H1 (cell line): ENCODE data around the gene CNOT3. TPM values are rescaled to one million over a fixed set of nuclear protein-coding genes. Genes with fewer than 3 reads are reported as not detected.

ENCODE experiments used
- CTCF ChIA-PET: fragments of 300-600 bp; sonication (Branson Sonifier 250); formaldehyde crosslinking; loops from one replicate; lab custom pipeline; 2021; ENCODE audit not compliant: partially characterized antibody; lab: Charles Lee
- POLR2A ChIA-PET: fragments of 300-600 bp; sonication (Branson Sonifier 250); formaldehyde crosslinking; loops from one replicate; lab custom pipeline; 2021; ENCODE audit warnings: inconsistent platforms; ENCODE audit not compliant: partially characterized antibody; lab: Charles Lee
- DNase-seq, 2 experiments: peaks; one replicate each; pipeline versions ENCODE4 v3.0.0 to v3.0.0-alpha.2; 2010 to 2022; ENCODE audit warnings: low spot score in 2 of 2, low read depth in 1 of 2, mixed read lengths in 1 of 2
- FAIRE-seq: peaks from 2 replicates; lab custom pipeline; 2011; peaks lifted over from hg19 to GRCh38; lab: Jason Lieb, UNC
- H2AFZ ChIP-seq: 2 replicates; pipeline ENCODE4 v1.8.1; 2012; ENCODE audit warnings: low read length, inconsistent platforms
- H2AK5ac ChIP-seq: 2 replicates; pipeline ENCODE4 v1.6.1; 2013; ENCODE audit warnings: low read depth, low read length
- H2BK120ac ChIP-seq: replicated peaks from 2 replicates; pipeline ENCODE3; 2013; ENCODE audit warnings: low read depth, low read length, inconsistent platforms
- H2BK12ac ChIP-seq: 2 replicates; pipeline ENCODE4 v1.6.1; 2013; ENCODE audit warnings: low read depth, low read length
- H2BK15ac ChIP-seq: 2 replicates; pipeline ENCODE4 v1.6.1; 2013; ENCODE audit warnings: low read length
- H2BK20ac ChIP-seq: 2 replicates; pipeline ENCODE4 v1.6.1; 2013; ENCODE audit warnings: low read length
- H2BK5ac ChIP-seq: 2 replicates; pipeline ENCODE4 v1.6.1; 2013; ENCODE audit warnings: low read depth, low read length
- H3K14ac ChIP-seq: 2 replicates; pipeline ENCODE4 v1.6.1; 2013; ENCODE audit warnings: inconsistent platforms; ENCODE audit not compliant: insufficient read length
- H3K18ac ChIP-seq: 2 replicates; pipeline ENCODE4 v1.6.1; 2013; ENCODE audit warnings: low read length; ENCODE audit errors: extremely low read depth
- H3K23ac ChIP-seq: 2 replicates; pipeline ENCODE4 v1.6.1; 2013; ENCODE audit warnings: inconsistent platforms; ENCODE audit not compliant: insufficient read length
- H3K23me2 ChIP-seq: 2 replicates; pipeline ENCODE4 v1.6.1; 2013; ENCODE audit warnings: low read depth, low read length
- H3K27ac ChIP-seq: 2 replicates; pipeline ENCODE4 v1.6.1; 2011; ENCODE audit warnings: low read depth, low read length, inconsistent platforms
- H3K27me3 ChIP-seq, 4 experiments: replicated peaks in 1 of 4; 1 replicate in 1 of 4; 2 replicates in 3 of 4; pipeline versions ENCODE4 v1.6.1 to v1.8.1; 2011 to 2013; ENCODE audit warnings: low read length in 3 of 4, mild to moderate bottlenecking in 3 of 4, inconsistent platforms in 2 of 4, mixed read lengths in 2 of 4, moderate library complexity in 1 of 4; ENCODE audit not compliant: control insufficient read depth in 3 of 4, insufficient read depth in 3 of 4; ENCODE audit errors: extremely low read depth in 1 of 4
- H3K36me3 ChIP-seq, 4 experiments: 2 replicates each; pipeline versions ENCODE4 v1.6.1 to v1.8.1; 2011 to 2013; ENCODE audit warnings: mild to moderate bottlenecking in 4 of 4, low read length in 3 of 4, moderate library complexity in 2 of 4, control low read depth in 1 of 4, inconsistent platforms in 1 of 4; ENCODE audit not compliant: insufficient read depth in 4 of 4, control insufficient read depth in 2 of 4
- H3K4ac ChIP-seq: replicated peaks from 2 replicates; pipeline ENCODE3; 2013; ENCODE audit warnings: low read length, low read depth, mixed read lengths, inconsistent platforms; ENCODE audit not compliant: insufficient read length
- H3K4me1 ChIP-seq, 4 experiments: replicated peaks in 1 of 4; 1 replicate in 1 of 4; 2 replicates in 3 of 4; pipeline versions ENCODE4 v1.6.1 to v1.8.1; 2011 to 2013; ENCODE audit warnings: low read length in 3 of 4, inconsistent platforms in 2 of 4, mixed read lengths in 1 of 4; ENCODE audit not compliant: insufficient read depth in 4 of 4, control insufficient read depth in 3 of 4
- H3K4me2 ChIP-seq, 2 experiments: 2 replicates each; pipeline versions ENCODE4 v1.6.1 to v1.8.1; 2011 to 2013; ENCODE audit warnings: low read depth in 2 of 2, low read length in 2 of 2, control low read depth in 1 of 2, inconsistent platforms in 1 of 2, mild to moderate bottlenecking in 1 of 2; ENCODE audit not compliant: insufficient read depth in 1 of 2
- H3K4me3 ChIP-seq, 4 experiments: fragments of 200-600, 300-600 bp in 1 of 4; sonication (generic), shearing (Covaris generic), sonication (Bioruptor Twin) in 1 of 4; 2 replicates each; pipeline versions ENCODE4 v1.5.1 to v1.8.1; 2011 to 2016; ENCODE audit warnings: low read length in 4 of 4, low read depth in 3 of 4, control low read depth in 2 of 4, inconsistent platforms in 2 of 4, mild to moderate bottlenecking in 2 of 4, mixed read lengths in 1 of 4, moderate library complexity in 1 of 4; ENCODE audit not compliant: insufficient read depth in 2 of 4; ENCODE audit errors: extremely low read depth in 1 of 4
- H3K56ac ChIP-seq: replicated peaks from 2 replicates; pipeline ENCODE3; 2013; ENCODE audit warnings: low read depth, mild to moderate bottlenecking, mixed read lengths, low read length, inconsistent platforms; ENCODE audit not compliant: insufficient read length
- H3K79me1 ChIP-seq: 2 replicates; pipeline ENCODE4 v1.6.1; 2013; ENCODE audit warnings: low read depth, low read length, control low read depth
- H3K79me2 ChIP-seq, 2 experiments: 2 replicates each; pipeline versions ENCODE4 v1.6.1 to v1.8.1; 2012 to 2013; ENCODE audit warnings: low read length in 2 of 2, mild to moderate bottlenecking in 2 of 2, inconsistent platforms in 1 of 2; ENCODE audit not compliant: insufficient read depth in 2 of 2, control insufficient read depth in 1 of 2
- H3K9ac ChIP-seq, 4 experiments: replicated peaks in 1 of 4; 1 replicate in 1 of 4; 2 replicates in 3 of 4; pipeline versions ENCODE4 v1.6.1 to v1.8.1; 2011 to 2013; ENCODE audit warnings: low read depth in 3 of 4, low read length in 3 of 4, control low read depth in 2 of 4, mild to moderate bottlenecking in 2 of 4, moderate library complexity in 2 of 4, inconsistent platforms in 1 of 4; ENCODE audit errors: extremely low read depth in 1 of 4
- H3K9me3 ChIP-seq, 2 experiments: 2 replicates each; pipeline versions ENCODE4 v1.6.1 to v1.8.1; 2012 to 2013; ENCODE audit warnings: mild to moderate bottlenecking in 2 of 2, moderate library complexity in 2 of 2, control low read depth in 1 of 2, inconsistent platforms in 1 of 2, low read depth in 1 of 2, low read length in 1 of 2, mixed read lengths in 1 of 2; ENCODE audit not compliant: insufficient read depth in 2 of 2
- H4K20me1 ChIP-seq, 2 experiments: replicated peaks in 1 of 2; 2 replicates each; pipeline versions ENCODE3 to v1.8.1; 2011 to 2013; ENCODE audit warnings: inconsistent platforms in 2 of 2, low read length in 2 of 2, mild to moderate bottlenecking in 1 of 2; ENCODE audit not compliant: insufficient read depth in 2 of 2, control insufficient read depth in 1 of 2
- H4K5ac ChIP-seq: 2 replicates; pipeline ENCODE4 v1.6.1; 2013; ENCODE audit warnings: low read length, low read depth, mixed read lengths, inconsistent platforms; ENCODE audit not compliant: insufficient read length
- H4K8ac ChIP-seq: 2 replicates; pipeline ENCODE4 v1.8.0; 2013; ENCODE audit warnings: mild to moderate bottlenecking, moderate library complexity, low read length, inconsistent platforms; ENCODE audit not compliant: insufficient read depth; ENCODE audit errors: extremely low read depth
- H4K91ac ChIP-seq: replicated peaks from 2 replicates; pipeline ENCODE3; 2013; ENCODE audit warnings: low read length, mixed read lengths, inconsistent platforms; ENCODE audit not compliant: insufficient read length
- SP2 ChIP-seq: IDR thresholded peaks from 2 replicates; pipeline ENCODE4 v1.6.1; 2012; ENCODE audit warnings: mild to moderate bottlenecking, low read length, inconsistent platforms
- WGBS, 2 experiments: shearing (Covaris generic) in 1 of 2; methylation state at CpG; one replicate each; pipeline versions ENCODE4 v1.1.6 to v1.1.7; 2013 to 2015; ENCODE audit warnings: low lambda C conversion rate in 2 of 2, mixed read lengths in 2 of 2, inconsistent platforms in 1 of 2, low coverage in 1 of 2, missing lambda C conversion rate in 1 of 2; ENCODE audit not compliant: insufficient replicate concordance in 2 of 2, insufficient coverage in 1 of 2, insufficient read length in 1 of 2; ENCODE audit errors: extremely low coverage in 1 of 2, missing lambda C conversion rate in 1 of 2; 5-methylcytosine and 5-hydroxymethylcytosine counted together
- polyA plus RNA-seq, 7 experiments: library from polyadenylated mRNA; depleted of rRNA in 3 of 7; stranded (reverse) in 5 of 7; unstranded in 2 of 7; fragments of >200 nt in 5 of 7; fragments of 200-250 nt in 2 of 7; gene quantifications; 1 replicate in 5 of 7; 2 replicates in 1 of 7; 4 replicates in 1 of 7; pipeline versions ENCODE4 v1.2.1 to v1.2.3, GENCODE V29; 2011 to 2013; ENCODE audit warnings: missing spikeins in 2 of 7, mixed read lengths in 2 of 7
- total RNA-seq: library from RNA; stranded (reverse); fragmentation: NEBNext Ultra II Directional; extraction: Animal tissue kit (Norgen Biotek cat#: 25700); gene quantifications from 2 replicates; pipeline ENCODE4 v1.2.1, GENCODE V29; 2021

The CNOT3 gene
- total and polyA plus RNA-seq, 2 of the 8 experiments (the other 6 are each of a cell fraction or from before 2014, with no cell fraction given) = 21.2 to 86.4 TPM

GRCh38 chr19:54197121-54197520 is 59.6 kb downstream of the CNOT3 start:
- Histone ChIP-seq H2BK120ac (no peak overlapping the region), H3K23ac (no peak overlapping the region), H3K4me1 (peaks cover under 1 to 8% (median 1%) of the 10 kb centered on the region in 4 experiments; a peak in 4 of 7 replicates)
- FAIRE-seq = no peak
- no peak for TF ChIP-seq SP2
- TF ChIP-seq, all 59 proteins: peak for 0
- no peak overlapping the region for H2AFZ ChIP-seq
- 89% methylated on average over 3 of the region's 3 CpGs; no CpG with 5 or more reads in 1 of the 2 experiments for WGBS, 2 experiments
- no peak overlapping the region for H4K91ac ChIP-seq
- CTCF ChIA-PET = interaction anchor here (0.6 to 3.2 kb wide), 3 partner anchors 8 to 13 kb away, joined by 3 to 7 read pairs (median 3); partner anchors contain the start of gene MBOAT7
- no peaks in the 10 kb centered on the region for H3K27me3 ChIP-seq
- H4K20me1 ChIP-seq = peaks cover 6 to 9% of the 10 kb centered on the region in 2 experiments
- H3K23me2 ChIP-seq = peaks cover 6% of the 10 kb centered on the region
- H2BK12ac ChIP-seq = no peak overlapping the region
- peaks cover 11 to 23% of the 10 kb centered on the region in 2 experiments for H3K79me2 ChIP-seq
- no peak overlapping the region for H2BK5ac ChIP-seq
- no peak overlapping the region for H3K9ac ChIP-seq
- H3K27ac ChIP-seq = no peak overlapping the region
- no peak overlapping the region for H3K56ac ChIP-seq
- peaks cover 4% of the 10 kb centered on the region for H3K79me1 ChIP-seq
- no peak for DNase-seq
- no peak overlapping the region for H4K5ac ChIP-seq
- H3K4me3 ChIP-seq = no peak overlapping the region
- peaks cover 3 to 28% (median 11%) of the 10 kb centered on the region in 4 experiments; a peak in 7 of 8 replicates for H3K36me3 ChIP-seq
- H4K8ac ChIP-seq = no peak overlapping the region
- no peak overlapping the region for H2BK20ac ChIP-seq
- no peak overlapping the region for H2BK15ac ChIP-seq
- POLR2A ChIA-PET = interaction anchor here (23.4 to 28.7 kb wide), 2 partner anchors 8 to 10 kb away, joined by 909 read pairs; partner anchors contain the start of genes MBOAT7, RPS9 and TSEN34
- no peak overlapping the region for H3K18ac ChIP-seq
- H3K4ac ChIP-seq = no peak overlapping the region
- H3K4me2 ChIP-seq = no peak overlapping the region
- H2AK5ac ChIP-seq = no peak overlapping the region
- H3K14ac ChIP-seq = no peak overlapping the region
- H3K9me3 ChIP-seq = no peaks in the 10 kb centered on the region
